GM23338 (cell line): ENCODE data around the gene PBX3. TPM values are rescaled to one million over a fixed set of nuclear protein-coding genes. Genes with fewer than 3 reads are reported as not detected.

Experiments used
- ATAC-seq: fragments of 200-7000 bp; cut with Tn5 transposase; 3 replicates; pipeline ENCODE4 v1.9.1; 2020
- DNase-seq: peaks from one replicate; pipeline ENCODE4 v3.0.0-alpha.2; 2015; ENCODE audit warnings: low spot score
- H2AFZ ChIP-seq: fragments of 200-600 bp; sonication (generic); 2 replicates; pipeline ENCODE4 v1.8.0; 2016; ENCODE audit warnings: antibody characterized with exemption, mild to moderate bottlenecking, moderate library complexity
- H3F3A ChIP-seq: fragments of 200-600 bp; sonication (generic); replicated peaks from 2 replicates; pipeline ENCODE4 v1.8.0; 2017; ENCODE audit warnings: antibody characterized with exemption, mixed run types, low read depth
- H3K27ac ChIP-seq: fragments of 200-600 bp; sonication (generic); 2 replicates; pipeline ENCODE4 v1.6.1; 2016; ENCODE audit warnings: low read depth
- H3K27me3 ChIP-seq: fragments of 200-600 bp; sonication (generic); 2 replicates; pipeline ENCODE4 v1.8.0; 2016; ENCODE audit warnings: mild to moderate bottlenecking, mixed run types, moderate library complexity; ENCODE audit not compliant: insufficient read depth
- H3K36me3 ChIP-seq: fragments of 200-600 bp; sonication (generic); 2 replicates; pipeline ENCODE4 v1.8.0; 2016; ENCODE audit warnings: mild to moderate bottlenecking; ENCODE audit not compliant: insufficient read depth
- H3K4me1 ChIP-seq: fragments of 200-600 bp; sonication (generic); 2 replicates; pipeline ENCODE4 v1.8.0; 2016; ENCODE audit warnings: mild to moderate bottlenecking, moderate library complexity; ENCODE audit not compliant: insufficient read depth
- H3K4me2 ChIP-seq: fragments of 200-600 bp; sonication (generic); 2 replicates; pipeline ENCODE4 v1.7.1; 2017; ENCODE audit warnings: mixed run types
- H3K4me3 ChIP-seq: fragments of 200-600 bp; sonication (generic); 2 replicates; pipeline ENCODE4 v1.6.1; 2016; ENCODE audit warnings: mixed run types
- H3K79me2 ChIP-seq: fragments of 200-600 bp; sonication (generic); replicated peaks from 2 replicates; pipeline ENCODE4 v1.8.0; 2017; ENCODE audit warnings: mild to moderate bottlenecking; ENCODE audit not compliant: insufficient read depth
- H3K9me2 ChIP-seq: fragments of 200-600 bp; sonication (generic); 2 replicates; pipeline ENCODE4 v1.8.0; 2017; ENCODE audit not compliant: insufficient read depth
- H4K20me1 ChIP-seq: fragments of 200-600 bp; sonication (generic); replicated peaks from 2 replicates; pipeline ENCODE4 v1.8.0; 2017; ENCODE audit warnings: mild to moderate bottlenecking; ENCODE audit not compliant: insufficient read depth
- H3K27ac Mint-ChIP-seq: 2 replicates; pipeline ENCODE4 v1.8.0; 2020; ENCODE audit warnings: inconsistent platforms, mild to moderate bottlenecking, moderate library complexity, mixed read lengths
- H3K27me3 Mint-ChIP-seq: 3 replicates; pipeline ENCODE4 v1.8.0; 2022; ENCODE audit warnings: low read depth, mild to moderate bottlenecking, moderate library complexity, mixed read lengths, inconsistent platforms; ENCODE audit not compliant: insufficient read depth, poor library complexity
- H3K36me3 Mint-ChIP-seq: 3 replicates; pipeline ENCODE4 v1.8.0; 2021; ENCODE audit warnings: low read depth, mild to moderate bottlenecking, inconsistent platforms, moderate library complexity, mixed read lengths
- H3K4me1 Mint-ChIP-seq: 3 replicates; pipeline ENCODE4 v1.8.0; 2020; ENCODE audit warnings: mild to moderate bottlenecking, inconsistent platforms, mixed read lengths
- H3K4me3 Mint-ChIP-seq: 3 replicates; pipeline ENCODE4 v1.8.0; 2021; ENCODE audit warnings: moderate library complexity, mild to moderate bottlenecking, inconsistent platforms, mixed read lengths
- H3K9me3 Mint-ChIP-seq: 3 replicates; pipeline ENCODE4 v1.8.0; 2020; ENCODE audit warnings: moderate library complexity, mild to moderate bottlenecking, inconsistent platforms, mixed read lengths
- CREB1 ChIP-seq: fragments of 250-450 bp; sonication (Bioruptor Pico); IDR thresholded peaks from 2 replicates; pipeline ENCODE4 v1.5.0; 2020; ENCODE audit warnings: low read depth, mild to moderate bottlenecking, moderate library complexity
- CTCF ChIP-seq, 2 experiments: fragments of 200-600 bp in 1 of 2; sonication (generic) in 1 of 2; conservative IDR thresholded peaks; 2 replicates each; pipeline versions ENCODE4 v1.5.1 to v1.6.1; 2016 to 2017; ENCODE audit warnings: antibody characterized with exemption in 2 of 2, low read depth in 2 of 2, mild to moderate bottlenecking in 2 of 2, moderate library complexity in 1 of 2
- ETS1 ChIP-seq: IDR thresholded peaks from 2 replicates; pipeline ENCODE4 v1.6.1; 2016; ENCODE audit warnings: antibody characterized with exemption
- EZH2 ChIP-seq: fragments of 200-600 bp; sonication (generic); IDR thresholded peaks from one replicate; pipeline ENCODE4 v1.8.0; 2017; ENCODE audit warnings: antibody characterized with exemption, mild to moderate bottlenecking, low read depth; ENCODE audit not compliant: unreplicated experiment
- EZH2phosphoT487 ChIP-seq: fragments of 200-600 bp; sonication (generic); IDR thresholded peaks from one replicate; pipeline ENCODE4 v1.8.1; 2018; ENCODE audit warnings: antibody characterized with exemption; ENCODE audit not compliant: unreplicated experiment
- JUNB ChIP-seq: IDR thresholded peaks from one replicate; pipeline ENCODE4 v1.6.1; 2016; ENCODE audit warnings: antibody characterized with exemption; ENCODE audit not compliant: unreplicated experiment
- NANOG ChIP-seq: IDR thresholded peaks from 2 replicates; pipeline ENCODE4 v1.6.1; 2016; ENCODE audit warnings: antibody characterized with exemption, borderline replicate concordance
- POLR2AphosphoS5 ChIP-seq: IDR thresholded peaks from 2 replicates; pipeline ENCODE4 v1.6.1; 2016; ENCODE audit warnings: antibody characterized with exemption, low read depth
- REST ChIP-seq: IDR thresholded peaks from one replicate; pipeline ENCODE4 v1.6.1; 2018; ENCODE audit warnings: antibody characterized with exemption; ENCODE audit not compliant: unreplicated experiment
- STAT1 ChIP-seq: IDR thresholded peaks from one replicate; pipeline ENCODE4 v1.6.1; 2016; ENCODE audit warnings: antibody characterized with exemption; ENCODE audit not compliant: unreplicated experiment
- ZNF114 ChIP-seq: fragments of 250-450 bp; sonication (Bioruptor Pico); IDR thresholded peaks from 2 replicates; pipeline ENCODE4 v1.5.0; 2020; ENCODE audit warnings: mild to moderate bottlenecking, moderate library complexity
- ZNF331 ChIP-seq: fragments of 250-450 bp; sonication (Bioruptor Pico); IDR thresholded peaks from 2 replicates; pipeline ENCODE4 v1.5.0; 2020; ENCODE audit warnings: low read depth, mild to moderate bottlenecking, moderate library complexity
- ZNF462 ChIP-seq: fragments of 250-450 bp; sonication (Bioruptor Pico); IDR thresholded peaks from 2 replicates; pipeline ENCODE4 v1.5.0; 2020; ENCODE audit warnings: mild to moderate bottlenecking, moderate library complexity
- polyA plus RNA-seq: library from polyadenylated mRNA; unstranded; fragments of >200 nt; fragmentation: Nextera tagmentation; extraction: Ambion mirVana; gene quantifications from 2 replicates; pipeline ENCODE4 v1.2.1, GENCODE V29; 2016
- total RNA-seq: library from RNA; depleted of rRNA; stranded (reverse); fragments of >200 nt; shearing (Covaris generic); gene quantifications from 2 replicates; pipeline ENCODE4 v1.2.3, GENCODE V29; 2014

PBX3 gene
- total and polyA plus RNA-seq, 2 experiments from 2014 or later, result 28.9 to 50.5 TPM

GRCh38 chr9:125913551-125913950, 166.4 kb downstream of the PBX3 start:
- TF ChIP-seq NANOG, result no peak
- TF ChIP-seq ETS1, result no peak
- no peak for TF ChIP-seq CREB1 (CRISPR knock-in tag)
- no peak for TF ChIP-seq POLR2AphosphoS5
- no peak for TF ChIP-seq REST
- no peak for TF ChIP-seq CTCF (conservative IDR thresholded peaks at IDR 0.05; ENCODE audit: low read depth in 2 of 2)
- TF ChIP-seq STAT1, result no peak
- TF ChIP-seq JUNB, result no peak
- no peak for TF ChIP-seq ZNF331
- no peak for TF ChIP-seq ZNF114 (CRISPR knock-in tag)
- no peak for TF ChIP-seq ZNF462 (CRISPR knock-in tag)
- no peak for TF ChIP-seq EZH2
- TF ChIP-seq EZH2phosphoT487, result no peak
- no peak for ATAC-seq
- peaks cover 44% of the 10 kb centered on the region for H3K4me1 Mint-ChIP-seq
- Histone ChIP-seq H3K79me2 (peaks cover 33% of the 10 kb centered on the region), H3K27me3 (no peaks in the 10 kb centered on the region), H3K9me2 (no peaks in the 10 kb centered on the region), H3F3A (no peaks in the 10 kb centered on the region), H2AFZ (no peak overlapping the region), H4K20me1 (no peaks in the 10 kb centered on the region), H3K4me3 (no peak overlapping the region), H3K4me1 (peaks cover 18% of the 10 kb centered on the region; the same call in 1 of the 2 replicates), H3K36me3 (no peaks in the 10 kb centered on the region), H3K4me2 (no peak overlapping the region), H3K27ac (no peak overlapping the region)
- DNase-seq, result no peak
- H3K4me3 Mint-ChIP-seq, result no peak overlapping the region
- no peaks in the 10 kb centered on the region for H3K36me3 Mint-ChIP-seq
- H3K9me3 Mint-ChIP-seq, result no peaks in the 10 kb centered on the region
- peak overlapping the region; percentile 64 for H3K27ac Mint-ChIP-seq
- no peaks in the 10 kb centered on the region for H3K27me3 Mint-ChIP-seq
